OCI-LY7 (cell line): ENCODE results near the gene MAN1B1. TPM values are rescaled to one million over a fixed set of nuclear protein-coding genes. Genes with fewer than 3 reads are reported as not detected.

ENCODE experiments used
- BruUV-seq: library from RNA; stranded (reverse); fragments of 400-500 nt; replicated peaks from 2 replicates; lab custom pipeline; 2021; lab: Mats Ljungman, UMichigan
- CTCF ChIA-PET: fragments of 300-600 bp; sonication (Branson Sonifier 250); formaldehyde crosslinking; loops from one replicate; lab custom pipeline; 2022; ENCODE audit warnings: antibody characterized with exemption; ENCODE audit not compliant: unreplicated experiment; lab: Charles Lee
- POLR2A ChIA-PET: fragments of 300-600 bp; sonication (Branson Sonifier 250); formaldehyde crosslinking; loops from one replicate; lab custom pipeline; 2022; ENCODE audit warnings: antibody characterized with exemption; lab: Charles Lee
- DNase-seq: peaks from one replicate; pipeline ENCODE4 v3.0.0-alpha.2; 2015; ENCODE audit warnings: low spot score
- H2AFZ ChIP-seq: fragments of 200-600 bp; sonication (generic), shearing (Covaris generic); 2 replicates; pipeline ENCODE4 v1.6.1; 2014; ENCODE audit warnings: mild to moderate bottlenecking, antibody characterized with exemption, low read length, moderate library complexity
- H3K27ac ChIP-seq: fragments of 200-600 bp; sonication (generic); 2 replicates; pipeline ENCODE4 v1.5.1; 2014; ENCODE audit warnings: mixed run types, low read depth, mild to moderate bottlenecking, moderate library complexity, low read length, inconsistent platforms; ENCODE audit not compliant: poor library complexity, severe bottlenecking
- H3K36me3 ChIP-seq: fragments of 200-600 bp; sonication (generic); 2 replicates; pipeline ENCODE4 v1.6.1; 2014; ENCODE audit warnings: mild to moderate bottlenecking, antibody characterized with exemption, low read length, moderate library complexity, mixed read lengths; ENCODE audit not compliant: insufficient read depth
- H3K4me1 ChIP-seq: fragments of 200-600 bp; sonication (generic); 2 replicates; pipeline ENCODE4 v1.5.1; 2014; ENCODE audit warnings: mild to moderate bottlenecking, low read length; ENCODE audit not compliant: insufficient read depth, poor library complexity, severe bottlenecking
- H3K4me2 ChIP-seq: fragments of 200-600 bp; sonication (generic); 2 replicates; pipeline ENCODE4 v1.6.1; 2014; ENCODE audit warnings: mild to moderate bottlenecking, low read length
- H3K4me3 ChIP-seq: fragments of 200-600 bp; sonication (generic); 2 replicates; pipeline ENCODE4 v1.5.1; 2014; ENCODE audit warnings: mild to moderate bottlenecking, low read depth, low read length; ENCODE audit not compliant: poor library complexity, severe bottlenecking
- H3K79me2 ChIP-seq: fragments of 200-600 bp; sonication (generic); 2 replicates; pipeline ENCODE4 v1.6.1; 2016; ENCODE audit warnings: low read depth, mild to moderate bottlenecking, low read length, moderate library complexity, mixed read lengths; ENCODE audit not compliant: insufficient read depth
- H3K9me2 ChIP-seq: fragments of 200-600 bp; sonication (generic); 2 replicates; pipeline ENCODE4 v1.6.1; 2016; ENCODE audit warnings: mild to moderate bottlenecking, low read length, mixed read lengths; ENCODE audit not compliant: insufficient read depth
- H3K9me3 ChIP-seq: fragments of 200-600 bp; sonication (generic); 2 replicates; pipeline ENCODE4 v1.6.1; 2014; ENCODE audit warnings: mild to moderate bottlenecking, mixed run types, low read length, mixed read lengths
- H4K20me1 ChIP-seq: fragments of 200-600 bp; sonication (generic); 2 replicates; pipeline ENCODE4 v1.6.1; 2014; ENCODE audit warnings: mild to moderate bottlenecking, antibody characterized with exemption, low read length, moderate library complexity, mixed read lengths; ENCODE audit not compliant: insufficient read depth
- CTCF ChIP-seq: fragments of 200-600 bp; sonication (generic); conservative IDR thresholded peaks from 2 replicates; pipeline ENCODE4 v1.5.1; 2014; ENCODE audit warnings: mild to moderate bottlenecking, antibody characterized with exemption, low read length, moderate library complexity, mixed read lengths
- EZH2phosphoT487 ChIP-seq: fragments of 200-600 bp; sonication (generic); IDR thresholded peaks from 2 replicates; pipeline ENCODE4 v1.6.1; 2018; ENCODE audit warnings: low read depth, borderline replicate concordance, mild to moderate bottlenecking, mixed run types, antibody characterized with exemption, low read length, moderate library complexity, mixed read lengths
- intact Hi-C: fragments of 100-400 bp; cut with micrococcal nuclease; formaldehyde crosslinking; loops from one replicate; pipeline ENCODE4 v1.10.0; 2022; ENCODE audit not compliant: unreplicated experiment
- total RNA-seq, 2 experiments: library from RNA; depleted of rRNA in 1 of 2; stranded (reverse); fragments of >200 nt in 1 of 2; shearing (Covaris generic) in 1 of 2; gene quantifications; 2 replicates each; pipeline ENCODE4 v1.2.3, GENCODE V29; 2014 to 2022

The MAN1B1 gene
- total RNA-seq, 2 experiments from 2014 or later = 32.7 to 43.4 TPM

- intact Hi-C loops = no loop called here
- no peaks in the 10 kb centered on the region for H3K79me2 ChIP-seq
- TF ChIP-seq CTCF = no peak
- no peak for TF ChIP-seq EZH2phosphoT487
- CTCF ChIA-PET = interaction anchor here (0.6 to 1.1 kb wide), 3 partner anchors 9 to 13 kb away, joined by 3 to 5 read pairs (median 4); partner anchors contain the start of gene MAN1B1
- H3K27ac ChIP-seq = no peak within 1 kb of the TSS
- H4K20me1 ChIP-seq = no peaks in the 10 kb centered on the region
- POLR2A ChIA-PET = interaction anchor here (1.2 to 2.0 kb wide), 2 partner anchors 9 to 10 kb away, joined by 4 to 7 read pairs; partner anchors contain the start of gene MAN1B1
- peak within 1 kb of the TSS; percentile 72 for H3K4me3 ChIP-seq
- BruUV-seq = no TSS peak
- DNase-seq = peak; percentile 64
- peaks cover 18% of the 10 kb centered on the region for H3K4me1 ChIP-seq
- peak within 1 kb of the TSS; percentile 69 for H3K4me2 ChIP-seq
- peak within 1 kb of the TSS; percentile 50; the same call in 1 of the 2 replicates for H2AFZ ChIP-seq
- H3K36me3 ChIP-seq = no peaks in the 10 kb centered on the region
- no peaks in the 10 kb centered on the region for H3K9me3 ChIP-seq
- no peaks in the 10 kb centered on the region for H3K9me2 ChIP-seq
Observed at GRCh38 chr9:137077010-137077747, 9.6 kb upstream of the MAN1B1 start, which contains the start of gene UAP1L1. UAP1L1 (plus strand) TSS chr9:137077517; CDS start chr9:137077533, 16 bp downstream.

- peak; percentile 42 for DNase-seq
- Histone ChIP-seq H3K4me2 (peak overlapping the region; percentile 69), H3K4me1 (peaks cover 18% of the 10 kb centered on the region), H3K9me2 (no peaks in the 10 kb centered on the region), H3K27ac (no peak overlapping the region), H3K79me2 (no peaks in the 10 kb centered on the region), H3K9me3 (no peaks in the 10 kb centered on the region), H2AFZ (no peak overlapping the region), H3K36me3 (no peaks in the 10 kb centered on the region), H3K4me3 (peak overlapping the region; percentile 72), H4K20me1 (no peaks in the 10 kb centered on the region)
- no TSS peak for BruUV-seq
- intact Hi-C loops = no loop called here
- TF ChIP-seq CTCF = no peak
- ChIA-PET POLR2A (interaction anchor here (2.0 kb wide), 1 partner anchor 9 kb away, joined by 7 read pairs; the partner anchor contains the start of gene MAN1B1), CTCF (interaction anchor here (0.8 kb wide), 1 partner anchor 10 kb away, joined by 4 read pairs; no protein-coding TSS in a partner anchor)
Observed at GRCh38 chr9:137077758-137078693, 8.8 kb upstream of the MAN1B1 start.
